Keratinocyte (primary cell): ENCODE data around the gene TMEM120B. TPM values are rescaled to one million over a fixed set of nuclear protein-coding genes. Genes with fewer than 3 reads are reported as not detected.

Experiments
- DNase-seq: peaks from one replicate; pipeline ENCODE4 v3.0.0-alpha.2; 2011; ENCODE audit warnings: low read depth, missing footprints, low spot score
- FAIRE-seq: peaks from 2 replicates; lab custom pipeline; 2011; peaks lifted over from hg19 to GRCh38; lab: Jason Lieb, UNC
- H2AFZ ChIP-seq: 2 replicates; pipeline ENCODE4 v1.6.0; 2012; ENCODE audit warnings: low read length, control low read depth, inconsistent platforms; ENCODE audit not compliant: control insufficient read depth
- H3K27ac ChIP-seq: 2 replicates; pipeline ENCODE4 v1.5.1; 2011; ENCODE audit warnings: low read length; ENCODE audit not compliant: control insufficient read depth, insufficient read depth
- H3K27me3 ChIP-seq: 3 replicates; pipeline ENCODE4 v1.6.0; 2011; ENCODE audit warnings: low read length; ENCODE audit not compliant: control insufficient read depth, insufficient read depth; ENCODE audit errors: extremely low read depth
- H3K36me3 ChIP-seq, 2 experiments: 2 replicates in 1 of 2; 3 replicates in 1 of 2; pipeline ENCODE4 v1.5.1; 2011; ENCODE audit warnings: low read length in 2 of 2, mild to moderate bottlenecking in 1 of 2; ENCODE audit not compliant: control insufficient read depth in 2 of 2, insufficient read depth in 2 of 2; ENCODE audit errors: extremely low read depth in 1 of 2
- H3K4me1 ChIP-seq: 3 replicates; pipeline ENCODE4 v1.5.1; 2011; ENCODE audit warnings: low read length; ENCODE audit not compliant: control insufficient read depth, insufficient read depth; ENCODE audit errors: extremely low read depth
- H3K4me2 ChIP-seq: 3 replicates; pipeline ENCODE4 v1.6.0; 2011; ENCODE audit warnings: low read depth, low read length; ENCODE audit not compliant: control insufficient read depth, insufficient read depth; ENCODE audit errors: extremely low read depth
- H3K4me3 ChIP-seq, 3 experiments: fragments of 200-600 bp in 1 of 3; sonication (generic) in 1 of 3; 2 replicates in 2 of 3; 3 replicates in 1 of 3; pipeline ENCODE4 v1.5.1; 2011 to 2016; ENCODE audit warnings: low read length in 3 of 3, mild to moderate bottlenecking in 3 of 3, control low read depth in 2 of 3, inconsistent platforms in 1 of 3, low read depth in 1 of 3, mixed read lengths in 1 of 3, mixed run types in 1 of 3, moderate library complexity in 1 of 3; ENCODE audit not compliant: control insufficient read depth in 2 of 3, insufficient read depth in 2 of 3; ENCODE audit errors: extremely low read depth in 1 of 3
- H3K79me2 ChIP-seq: 2 replicates; pipeline ENCODE4 v1.6.0; 2012; ENCODE audit warnings: low read length; ENCODE audit not compliant: control insufficient read depth, insufficient read depth
- H3K9ac ChIP-seq: 3 replicates; pipeline ENCODE4 v1.6.0; 2011; ENCODE audit warnings: low read length; ENCODE audit not compliant: control insufficient read depth, insufficient read depth; ENCODE audit errors: extremely low read depth
- H3K9me1 ChIP-seq: 3 replicates; pipeline ENCODE4 v1.6.0; 2011; ENCODE audit warnings: low read length; ENCODE audit not compliant: control insufficient read depth, insufficient read depth; ENCODE audit errors: extremely low read depth
- H3K9me3 ChIP-seq: 2 replicates; pipeline ENCODE4 v1.5.1; 2012; ENCODE audit warnings: low read depth, low read length; ENCODE audit not compliant: control insufficient read depth
- H4K20me1 ChIP-seq: 3 replicates; pipeline ENCODE4 v1.6.0; 2011; ENCODE audit warnings: low read length; ENCODE audit not compliant: control insufficient read depth, insufficient read depth; ENCODE audit errors: extremely low read depth
- CTCF ChIP-seq, 3 experiments: IDR thresholded peaks in 1 of 3; conservative IDR thresholded peaks in 1 of 3; optimal IDR thresholded peaks in 1 of 3; 2 replicates in 2 of 3; 3 replicates in 1 of 3; pipeline versions ENCODE3 to v1.5.1; 2011; ENCODE audit warnings: low read length in 3 of 3, mild to moderate bottlenecking in 3 of 3, moderate library complexity in 2 of 3, control low read depth in 1 of 3, inconsistent platforms in 1 of 3; ENCODE audit not compliant: insufficient read depth in 2 of 3; ENCODE audit errors: extremely low read depth in 1 of 3
- EZH2 ChIP-seq: IDR thresholded peaks from one replicate; pipeline ENCODE4 v1.6.1; 2012; ENCODE audit warnings: inconsistent platforms, mild to moderate bottlenecking, low read length, moderate library complexity
- dilution Hi-C: fragments of 300-500 bp; cut with MboI; formaldehyde crosslinking; loops from one replicate; pipeline ENCODE4 v1.7.0; 2020; ENCODE audit warnings: low sequenced_read_pairs; ENCODE audit not compliant: extremely low pct_ligation_motif_present
- polyA plus RNA-seq, 5 experiments: library from polyadenylated mRNA; depleted of rRNA in 3 of 5; stranded (reverse) in 3 of 5; stranded (forward) in 1 of 5; unstranded in 1 of 5; fragments of >200 nt; gene quantifications; 1 replicate in 1 of 5; 2 replicates in 3 of 5; 3 replicates in 1 of 5; pipeline versions ENCODE4 v1.2.1 to v1.2.3, GENCODE V29; 2011 to 2012; ENCODE audit warnings: missing spikeins in 2 of 5, low read depth in 1 of 5, low replicate concordance in 1 of 5

The TMEM120B gene
- polyA plus RNA-seq, 1 donor (not counting 4 experiments of a cell fraction or from before 2014, with no cell fraction given) = 6.9 TPM

DNA sequence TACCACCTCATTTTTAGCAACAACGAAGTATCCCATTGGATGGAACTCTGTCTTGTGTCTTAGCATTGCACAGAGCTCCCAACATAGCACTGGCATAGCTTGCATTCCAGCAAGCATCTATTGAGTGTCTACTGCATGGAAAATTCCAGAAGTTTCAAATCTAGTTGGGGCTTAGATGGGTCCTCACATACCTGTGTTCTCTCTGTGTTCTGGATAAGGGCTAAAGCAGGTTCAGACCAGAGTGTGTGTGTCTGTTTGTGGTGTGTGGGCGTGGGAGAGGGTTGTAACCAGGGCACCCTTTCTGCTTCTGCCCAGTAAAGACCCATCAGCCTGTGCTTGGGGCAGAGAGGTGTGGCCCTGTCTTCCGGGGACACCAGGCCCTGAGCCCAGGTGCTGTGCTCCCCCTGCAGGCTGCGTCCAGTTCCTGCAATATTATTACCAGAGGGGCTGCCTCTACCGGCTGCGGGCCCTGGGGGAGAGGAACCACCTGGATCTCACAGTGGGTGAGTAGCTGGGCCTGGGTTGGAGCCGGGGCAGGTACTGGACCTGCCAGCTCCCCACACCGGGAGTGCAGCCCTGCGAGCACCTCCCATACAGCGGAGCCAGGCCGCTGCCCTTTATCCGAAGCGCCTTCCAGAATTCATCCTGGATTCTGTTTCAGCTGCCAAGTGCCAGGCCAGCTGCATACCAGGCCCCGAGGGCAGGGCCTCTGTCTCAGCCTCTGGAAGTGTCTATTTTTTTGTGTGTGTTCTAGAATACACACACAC, 60.6 kb downstream of the TMEM120B start:
- Histone ChIP-seq H3K27ac (no peak overlapping the region), H2AFZ (no peak overlapping the region), H3K79me2 (no peaks in the 10 kb centered on the region), H3K27me3 (no peaks in the 10 kb centered on the region), H4K20me1 (no peaks in the 10 kb centered on the region), H3K4me3 (no peak overlapping the region), H3K9ac (no peak overlapping the region), H3K9me1 (no peaks in the 10 kb centered on the region), H3K4me2 (no peak overlapping the region), H3K4me1 (peaks cover 3% of the 10 kb centered on the region), H3K9me3 (no peaks in the 10 kb centered on the region), H3K36me3 (peaks cover 0 to 2% of the 10 kb centered on the region in 2 experiments)
- TF ChIP-seq EZH2 (no peak), CTCF (optimal IDR thresholded peaks at IDR 0.05 in 1 of 3, IDR thresholded peaks at IDR 0.05 in 1 of 3, conservative IDR thresholded peaks at IDR 0.05 in 1 of 3; ENCODE audit: extremely low read depth in 1 of 3, insufficient read depth in 2 of 3, low read length in 3 of 3) (peak; percentile 85 to 96 (median 95))
- DNase-seq = peak; percentile 52
- dilution Hi-C loops = no loop called here
- FAIRE-seq = peak; percentile 41

DNA sequence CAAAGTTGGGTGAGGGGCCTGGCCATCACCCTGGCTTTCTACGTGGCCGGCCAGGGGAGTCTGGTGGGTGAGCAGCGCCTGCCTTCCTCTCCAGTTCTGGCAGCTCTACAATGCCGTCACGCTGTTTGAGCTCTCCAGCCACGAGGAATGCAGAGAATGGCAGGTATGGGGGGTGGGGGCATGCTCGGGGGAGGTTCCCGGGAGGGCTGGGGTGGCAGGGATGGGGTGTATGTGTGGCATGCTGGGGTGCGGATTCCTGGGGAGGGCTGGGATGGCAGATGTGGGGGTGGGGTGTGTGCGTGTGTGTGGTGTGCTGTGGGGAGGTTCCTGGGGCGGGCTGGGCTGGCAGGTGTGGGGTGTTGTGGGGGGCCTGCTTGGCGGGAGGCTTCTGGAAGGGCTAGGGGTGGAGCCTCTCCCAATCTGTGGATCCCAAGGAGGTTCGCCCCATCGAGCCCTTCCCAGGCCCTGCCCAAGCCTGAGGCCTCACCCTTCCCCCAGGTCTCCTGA, 62.5 kb downstream of the TMEM120B start:
- peaks cover 3% of the 10 kb centered on the region for H3K4me1 ChIP-seq
- peaks cover 0 to 3% of the 10 kb centered on the region in 2 experiments for H3K36me3 ChIP-seq
- TF ChIP-seq EZH2 = no peak
- TF ChIP-seq CTCF (optimal IDR thresholded peaks at IDR 0.05 in 1 of 3, IDR thresholded peaks at IDR 0.05 in 1 of 3, conservative IDR thresholded peaks at IDR 0.05 in 1 of 3; ENCODE audit: extremely low read depth in 1 of 3, insufficient read depth in 2 of 3, low read length in 3 of 3) = no peak
- no peaks in the 10 kb centered on the region for H3K9me3 ChIP-seq
- H2AFZ ChIP-seq = no peak overlapping the region
- H3K9ac ChIP-seq = no peak overlapping the region
- DNase-seq (no peak), FAIRE-seq (no peak)
- H3K9me1 ChIP-seq = no peaks in the 10 kb centered on the region
- H3K27me3 ChIP-seq = no peaks in the 10 kb centered on the region
- H3K79me2 ChIP-seq = no peaks in the 10 kb centered on the region
- dilution Hi-C loops = no loop called here
- no peak overlapping the region for H3K27ac ChIP-seq
- H3K4me2 ChIP-seq = no peak overlapping the region
- no peaks in the 10 kb centered on the region for H4K20me1 ChIP-seq
- no peak overlapping the region for H3K4me3 ChIP-seq
